GM12874 (cell line): ENCODE results near the gene MAP1S.

ENCODE experiments used
- TF ChIP-seq, protein P1 (sequence below): IDR thresholded peaks from 2 replicates; pipeline ENCODE4 v1.5.1; 2011; ENCODE audit warnings: low read depth, mild to moderate bottlenecking, control low read depth, low read length, moderate library complexity; ENCODE audit not compliant: insufficient read depth

The MAP1S gene

DNA sequence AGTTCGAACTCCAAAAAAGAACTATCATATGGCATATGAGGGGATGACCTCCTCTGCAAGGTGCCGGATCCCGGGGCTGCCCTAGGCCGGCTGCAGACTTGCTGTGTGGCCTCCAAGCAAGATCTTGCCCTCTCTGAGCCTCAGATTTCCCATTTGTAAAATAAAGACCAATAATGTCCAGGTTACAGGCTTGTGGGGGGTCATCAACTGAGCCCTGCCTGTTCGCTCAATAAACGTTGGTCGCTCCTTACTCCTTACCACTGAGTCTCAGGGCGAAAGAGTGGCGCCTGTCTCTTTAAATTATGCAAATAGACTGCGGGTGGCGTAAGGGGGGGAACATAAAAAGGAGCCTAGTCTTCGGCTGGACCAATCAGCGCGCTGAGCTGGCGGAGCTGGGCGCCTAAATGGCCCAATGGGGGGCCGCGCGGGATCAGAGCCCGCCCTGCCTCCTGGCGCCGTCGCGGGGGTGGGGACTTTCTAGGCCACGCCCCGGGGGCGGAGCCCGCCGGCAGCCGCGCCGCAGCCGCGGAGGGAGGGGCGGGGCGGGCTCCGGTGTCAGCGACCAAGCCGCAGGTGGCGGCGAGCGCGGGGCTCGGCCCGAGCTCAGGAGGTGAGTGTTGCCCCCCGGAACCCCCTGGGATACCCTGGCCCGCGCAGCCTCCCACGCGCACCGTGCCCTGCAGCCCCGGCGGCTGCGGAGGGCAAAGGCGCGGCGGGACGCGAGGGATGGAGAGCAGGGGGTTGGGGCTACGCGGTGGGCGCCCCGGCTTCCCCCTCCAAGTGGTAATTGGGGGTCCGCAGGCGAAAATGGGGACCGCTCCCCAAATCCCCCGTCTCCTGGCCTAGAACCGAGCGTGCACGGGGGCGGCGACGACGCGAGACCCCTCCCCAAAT, 28.2 kb downstream of the MAP1S start:
- TF ChIP-seq, protein P1, sequence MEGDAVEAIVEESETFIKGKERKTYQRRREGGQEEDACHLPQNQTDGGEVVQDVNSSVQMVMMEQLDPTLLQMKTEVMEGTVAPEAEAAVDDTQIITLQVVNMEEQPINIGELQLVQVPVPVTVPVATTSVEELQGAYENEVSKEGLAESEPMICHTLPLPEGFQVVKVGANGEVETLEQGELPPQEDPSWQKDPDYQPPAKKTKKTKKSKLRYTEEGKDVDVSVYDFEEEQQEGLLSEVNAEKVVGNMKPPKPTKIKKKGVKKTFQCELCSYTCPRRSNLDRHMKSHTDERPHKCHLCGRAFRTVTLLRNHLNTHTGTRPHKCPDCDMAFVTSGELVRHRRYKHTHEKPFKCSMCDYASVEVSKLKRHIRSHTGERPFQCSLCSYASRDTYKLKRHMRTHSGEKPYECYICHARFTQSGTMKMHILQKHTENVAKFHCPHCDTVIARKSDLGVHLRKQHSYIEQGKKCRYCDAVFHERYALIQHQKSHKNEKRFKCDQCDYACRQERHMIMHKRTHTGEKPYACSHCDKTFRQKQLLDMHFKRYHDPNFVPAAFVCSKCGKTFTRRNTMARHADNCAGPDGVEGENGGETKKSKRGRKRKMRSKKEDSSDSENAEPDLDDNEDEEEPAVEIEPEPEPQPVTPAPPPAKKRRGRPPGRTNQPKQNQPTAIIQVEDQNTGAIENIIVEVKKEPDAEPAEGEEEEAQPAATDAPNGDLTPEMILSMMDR: no peak

DNA sequence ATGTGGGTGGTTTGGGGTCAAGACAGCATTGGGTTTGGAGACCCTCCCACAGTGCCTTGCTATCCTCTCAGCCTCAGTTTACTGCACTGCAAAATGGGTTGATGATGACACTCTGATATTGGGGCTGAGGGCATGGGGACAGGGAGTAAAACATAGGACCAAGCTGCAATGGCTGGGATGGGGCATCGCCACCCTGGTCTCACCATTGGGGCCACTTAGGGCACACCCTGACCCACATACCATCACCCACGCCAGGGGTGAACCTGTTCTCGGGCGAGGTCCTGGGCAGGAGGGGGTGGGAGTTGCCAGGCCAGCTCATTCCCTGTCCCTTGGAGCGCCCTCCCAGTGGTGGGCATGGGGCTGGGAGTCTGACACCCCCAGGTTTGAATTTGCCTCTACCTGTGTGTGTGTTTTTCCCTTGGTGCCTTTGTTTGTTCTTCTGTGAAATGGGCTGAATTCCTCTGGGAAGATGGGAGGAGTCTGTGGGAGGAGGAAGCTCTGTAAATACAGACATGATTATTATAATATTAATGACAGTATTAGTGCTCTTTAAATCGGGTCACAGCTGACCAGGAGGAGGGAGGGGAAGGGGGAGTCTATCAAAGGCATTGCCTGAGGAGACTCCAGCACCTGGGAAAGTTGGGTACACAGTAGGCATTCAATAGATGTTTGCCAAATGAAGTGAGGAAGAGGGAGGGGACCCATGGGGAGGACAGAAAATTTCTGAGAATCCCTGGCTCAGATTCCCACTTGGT, 29.8 kb downstream of the MAP1S start:
- TF ChIP-seq, protein P1: no peak

DNA sequence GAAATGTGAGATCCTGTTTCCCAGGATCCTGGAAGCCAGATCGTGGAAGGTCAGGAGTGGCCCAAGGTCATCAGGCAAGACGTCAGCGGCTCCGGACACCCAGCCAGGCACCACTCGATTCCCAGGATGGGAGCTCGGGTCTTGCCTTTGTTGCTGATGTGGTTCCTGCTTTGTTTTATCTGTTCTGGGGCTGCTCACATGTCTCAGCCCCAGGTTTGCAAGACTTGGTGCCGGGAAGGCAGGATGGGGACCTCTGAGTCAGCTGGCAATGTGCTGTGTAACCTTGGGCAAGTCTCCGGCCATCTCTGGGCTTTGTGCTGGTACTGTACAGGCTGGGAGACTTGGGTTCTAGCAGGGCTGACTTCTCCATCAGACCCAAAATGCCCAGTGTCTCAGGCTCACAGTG, 30.6 kb downstream of the MAP1S start:
- TF ChIP-seq, protein P1: no peak

DNA sequence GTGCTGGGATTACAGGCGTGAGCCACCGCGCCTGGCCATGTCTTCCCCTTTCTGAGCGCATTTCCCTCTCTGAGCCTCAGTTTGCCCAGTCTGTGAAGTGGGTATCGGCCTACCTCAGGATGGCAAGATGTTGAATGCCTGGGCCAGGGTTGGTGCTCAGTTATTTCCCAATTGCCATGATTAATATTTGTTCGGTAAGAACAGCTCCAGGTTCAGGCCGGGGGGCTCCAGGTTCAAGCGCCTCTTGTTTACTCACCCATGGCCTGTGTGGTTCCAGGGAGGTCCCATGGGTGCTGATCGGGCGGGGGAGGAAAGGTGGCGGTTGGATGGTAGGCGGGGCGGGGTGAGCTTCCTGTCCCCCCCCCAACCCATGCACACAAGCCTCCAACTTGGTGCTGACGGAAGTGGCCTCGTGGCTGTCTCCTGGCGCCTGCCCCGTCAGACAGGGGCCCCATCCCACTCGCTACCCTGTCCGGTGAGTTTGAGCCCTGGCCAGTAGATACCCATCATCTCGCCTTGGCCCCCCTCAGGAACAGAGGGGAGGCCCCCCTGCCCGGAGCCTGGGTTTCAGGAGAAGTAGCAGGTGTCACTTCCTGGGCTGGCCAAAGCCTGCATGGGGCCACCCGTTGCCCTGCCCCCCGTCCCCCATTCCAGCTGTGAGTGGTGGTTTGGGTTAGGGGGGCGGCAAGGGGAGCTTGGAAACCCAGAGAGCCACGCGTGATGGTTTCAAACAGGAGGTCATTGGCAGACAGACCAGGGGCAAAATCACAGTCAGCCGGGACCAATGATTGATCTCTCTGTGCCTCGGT, 32.0 kb downstream of the MAP1S start, which contains the start of gene FCHO1:
Gene FCHO1, plus strand, starts transcription at position 375 of the 809 bp plus-strand sequence. CDS start 3,688 bp downstream, outside the sequence.
- TF ChIP-seq, protein P1: no peak

DNA sequence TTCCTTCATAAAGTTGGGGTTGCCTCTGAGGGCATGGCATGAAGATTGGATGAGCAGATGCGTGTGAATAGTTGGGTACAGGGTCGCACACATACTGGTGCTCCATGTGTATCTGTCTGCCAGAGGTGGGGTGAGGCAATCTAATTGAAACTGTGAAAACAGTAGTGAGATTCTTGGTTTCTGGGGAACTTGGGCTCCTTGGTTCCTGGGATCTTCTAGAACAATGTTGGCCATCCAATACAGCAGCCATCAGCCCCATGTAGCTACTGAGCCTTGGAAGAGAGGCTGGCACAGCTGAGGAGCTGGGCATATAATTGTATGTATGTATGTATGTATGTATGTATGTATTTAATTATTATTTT, 32.6 kb downstream of the MAP1S start:
- TF ChIP-seq, protein P1: no peak

DNA sequence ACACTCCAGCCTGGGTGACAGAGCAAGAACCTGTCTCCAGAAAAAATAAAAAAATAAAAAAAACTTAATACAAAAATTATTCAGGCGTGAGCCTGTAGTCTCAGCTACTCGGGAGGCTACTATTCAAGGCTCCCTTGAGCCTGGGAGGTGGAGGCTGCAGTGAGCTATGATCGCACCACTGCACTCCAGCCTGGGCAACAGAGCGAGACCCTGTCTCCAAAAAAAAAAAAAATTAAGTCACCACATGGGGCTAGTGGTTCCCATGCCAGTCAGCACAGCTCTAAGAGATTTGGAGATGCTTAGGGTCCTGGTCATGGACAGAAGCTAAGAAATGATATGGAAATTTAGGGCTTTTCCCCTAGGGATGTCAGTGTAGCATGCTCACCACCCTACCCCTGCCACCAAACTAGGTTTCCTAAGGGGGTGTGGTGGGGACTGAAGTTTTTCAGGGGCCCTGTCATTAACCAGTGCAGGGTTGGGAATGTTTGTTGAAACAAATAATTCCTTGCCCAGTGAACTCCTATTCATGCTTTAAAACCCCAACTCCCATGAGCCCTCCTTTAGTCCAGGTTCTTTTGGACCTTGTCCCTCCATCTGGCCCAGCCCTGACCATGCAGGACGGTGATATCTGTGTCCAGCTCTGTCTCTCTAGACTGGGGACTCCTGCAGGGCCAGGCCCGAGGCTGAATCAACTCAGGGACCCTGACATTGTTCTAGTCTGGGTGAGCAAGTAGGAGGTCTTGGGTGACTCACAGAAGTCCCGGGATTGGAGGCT, 33.8 kb downstream of the MAP1S start:
- TF ChIP-seq, protein P1: no peak
